Natural killer cell (primary cell): ENCODE data around the gene NEIL1. TPM values are rescaled to one million over a fixed set of nuclear protein-coding genes. Genes with fewer than 3 reads are reported as not detected.
"Not testable (repeated sequence)": the region's sequence is repeated elsewhere in the genome, so short reads cannot be mapped to it uniquely, and the experiment has no call there.

Experiments used
- ATAC-seq, 3 donors: fragments of 150-1000 bp in 2 of 3; fragments of 200-7000 bp in 1 of 3; cut with Tn5 transposase; 1 replicate in 1 of 3; 2 replicates in 2 of 3; pipeline ENCODE4 v1.10.0; 2021; ENCODE audit warnings: mild to moderate bottlenecking in 2 of 3, moderate library complexity in 2 of 3
- DNase-seq, 2 donors: peaks; one replicate each; pipeline versions ENCODE4 v3.0.0 to v3.0.0-alpha.2; 2013 to 2021; ENCODE audit warnings: mixed read lengths in 1 of 2
- H3K27ac ChIP-seq: one replicate; pipeline ENCODE4 v1.5.1; 2013; ENCODE audit warnings: mild to moderate bottlenecking, low read length
- H3K27me3 ChIP-seq: one replicate; pipeline ENCODE4 v1.6.1; 2013; ENCODE audit warnings: low read length; ENCODE audit not compliant: control insufficient read depth, insufficient read depth
- H3K36me3 ChIP-seq: one replicate; pipeline ENCODE4 v1.6.1; 2013; ENCODE audit warnings: low read length; ENCODE audit not compliant: control insufficient read depth, insufficient read depth
- H3K4me1 ChIP-seq: one replicate; pipeline ENCODE4 v1.6.1; 2013; ENCODE audit warnings: low read length; ENCODE audit not compliant: control insufficient read depth, insufficient read depth
- H3K4me3 ChIP-seq: one replicate; pipeline ENCODE4 v1.5.1; 2013; ENCODE audit warnings: low read length
- H3K9me3 ChIP-seq: one replicate; pipeline ENCODE4 v1.6.1; 2013; ENCODE audit warnings: low read length; ENCODE audit not compliant: control insufficient read depth, insufficient read depth
- H3K27ac Mint-ChIP-seq, 2 donors: one replicate each; pipeline ENCODE4 v1.8.0; 2022; ENCODE audit warnings: mild to moderate bottlenecking in 2 of 2, mixed read lengths in 2 of 2, moderate library complexity in 1 of 2
- H3K27me3 Mint-ChIP-seq, 2 donors: one replicate each; pipeline ENCODE4 v1.8.0; 2022; ENCODE audit warnings: low read depth in 2 of 2, mixed read lengths in 2 of 2
- H3K36me3 Mint-ChIP-seq: one replicate; pipeline ENCODE4 v1.8.0; 2022; ENCODE audit warnings: mixed read lengths
- H3K4me1 Mint-ChIP-seq, 2 donors: one replicate each; pipeline ENCODE4 v1.8.0; 2022; ENCODE audit warnings: mixed read lengths in 2 of 2
- H3K4me3 Mint-ChIP-seq: one replicate; pipeline ENCODE4 v1.8.0; 2022; ENCODE audit warnings: mild to moderate bottlenecking, moderate library complexity, mixed read lengths
- H3K9me3 Mint-ChIP-seq, 2 donors: one replicate each; pipeline ENCODE4 v1.8.0; 2022; ENCODE audit warnings: mixed read lengths in 2 of 2
- CTCF ChIP-seq: fragments of 200-600 bp; IDR thresholded peaks from one replicate; pipeline ENCODE4 v1.8.0; 2022; ENCODE audit warnings: antibody characterized with exemption
- WGBS: methylation state at CpG from one replicate; pipeline ENCODE4 v1.1.7; 2013; ENCODE audit warnings: missing lambda C conversion rate; ENCODE audit not compliant: insufficient coverage; 5-methylcytosine and 5-hydroxymethylcytosine counted together
- intact Hi-C: fragments of 100-400 bp; cut with micrococcal nuclease; formaldehyde crosslinking; loops from one replicate; pipeline ENCODE4 v1.14.2; 2022
- total RNA-seq, 4 donors: library from RNA; stranded (reverse); fragments of 120-200 nt in 1 of 4; gene quantifications; one replicate each; pipeline versions ENCODE4 v1.2.3 to v1.2.4, GENCODE V29; 2013 to 2022

The NEIL1 gene
- total RNA-seq, 3 donors from 2014 or later (not counting 1 experiment from before 2014, with no cell fraction given): 97.1 to 324 (median 112) TPM

- Histone ChIP-seq H3K36me3 (no peaks in the 10 kb centered on the region), H3K9me3 (no peaks in the 10 kb centered on the region), H3K4me3 (no peak overlapping the region), H3K27me3 (no peaks in the 10 kb centered on the region), H3K27ac (no peak overlapping the region), H3K4me1 (peaks cover 6% of the 10 kb centered on the region)
- Mint-ChIP-seq H3K36me3 (no peaks in the 10 kb centered on the region), H3K9me3 (no peaks in the 10 kb centered on the region), H3K27me3 (peaks cover 0 to 3% of the 10 kb centered on the region in 2 donors), H3K4me3 (no peak overlapping the region), H3K4me1 (peaks cover 5 to 8% of the 10 kb centered on the region in 2 donors), H3K27ac (no peak overlapping the region)
- no peak for TF ChIP-seq CTCF
- intact Hi-C loops: no loop called here
- WGBS: 81% methylated on average over 10 of the region's 10 CpGs
- ATAC-seq (no peak), DNase-seq (no peak)
Measured at GRCh38 chr15:75328493-75329314, 18.1 kb upstream of the NEIL1 start.

GRCh38 chr15:75329571-75329970 is 17.3 kb upstream of the NEIL1 start:
- H3K4me1 Mint-ChIP-seq: peaks cover 5 to 17% of the 10 kb centered on the region in 2 donors
- no peak overlapping the region for H3K27ac Mint-ChIP-seq
- no peaks in the 10 kb centered on the region for H3K9me3 ChIP-seq
- DNase-seq: no peak
- intact Hi-C loops: no loop called here
- peaks cover 0 to 3% of the 10 kb centered on the region in 2 donors for H3K27me3 Mint-ChIP-seq
- no peaks in the 10 kb centered on the region for H3K36me3 ChIP-seq
- H3K9me3 Mint-ChIP-seq: no peaks in the 10 kb centered on the region
- no peak overlapping the region for H3K4me3 Mint-ChIP-seq
- no peak overlapping the region for H3K4me3 ChIP-seq
- H3K4me1 ChIP-seq: peaks cover 13% of the 10 kb centered on the region
- no peak overlapping the region for H3K27ac ChIP-seq
- H3K27me3 ChIP-seq: no peaks in the 10 kb centered on the region
- no peaks in the 10 kb centered on the region for H3K36me3 Mint-ChIP-seq
- 96% methylated on average over 2 of the region's 2 CpGs for WGBS
- TF ChIP-seq CTCF: no peak
- no peak for ATAC-seq

GRCh38 chr15:75332093-75332492 is 14.7 kb upstream of the NEIL1 start:
- peak overlapping the region; percentile 19 to 50 for H3K27ac Mint-ChIP-seq
- not testable (repeated sequence) for H3K36me3 Mint-ChIP-seq

GRCh38 chr15:75333654-75334419 is 13.0 kb upstream of the NEIL1 start:
- not testable (repeated sequence) for H3K27me3 Mint-ChIP-seq, H3K9me3 Mint-ChIP-seq
- ATAC-seq: peak; percentile 84 to 90 (median 88)

More at GRCh38 chr15:75332093-75332492, 14.7 kb upstream of the NEIL1 start:
- H3K27me3 Mint-ChIP-seq, intact Hi-C loops, H3K27ac ChIP-seq, H3K36me3 ChIP-seq, DNase-seq, H3K4me3 ChIP-seq, H3K9me3 ChIP-seq, ATAC-seq, H3K27me3 ChIP-seq, H3K9me3 Mint-ChIP-seq: not testable (repeated sequence)
- peaks cover 28% of the 10 kb centered on the region for H3K4me1 ChIP-seq
- 82% methylated on average over 7 of the region's 7 CpGs for WGBS
- Mint-ChIP-seq H3K4me1 (peaks cover 25 to 40% of the 10 kb centered on the region in 2 donors), H3K4me3 (peak overlapping the region; percentile 7)

More at GRCh38 chr15:75333654-75334419, 13.0 kb upstream of the NEIL1 start:
- not testable (repeated sequence) for H3K4me3 ChIP-seq, H3K36me3 Mint-ChIP-seq, H3K27me3 ChIP-seq, H3K9me3 ChIP-seq, H3K27ac ChIP-seq, H3K36me3 ChIP-seq
- peaks cover 29% of the 10 kb centered on the region for H3K4me1 ChIP-seq
- peak overlapping the region; percentile 44 to 69 for H3K27ac Mint-ChIP-seq
- DNase-seq: peak; percentile 27 to 47
- H3K4me1 Mint-ChIP-seq: peaks cover 25 to 46% of the 10 kb centered on the region in 2 donors
- H3K4me3 Mint-ChIP-seq: peak overlapping the region; percentile 50
- 62% methylated on average over 14 of the region's 15 CpGs for WGBS
- intact Hi-C loops: loop anchor here (2.0 kb wide), 1 partner anchor 35 kb away; the partner anchor contains the start of gene MAN2C1
